Naive thymus-derived CD4-positive, alpha-beta T cell (primary cell): ENCODE data around the gene LNPEP. TPM values are rescaled to one million over a fixed set of nuclear protein-coding genes. Genes with fewer than 3 reads are reported as not detected.

Experiments
- ATAC-seq: fragments of 150-1000 bp; cut with Tn5 transposase; 2 replicates; pipeline ENCODE4 v1.10.0; 2021; ENCODE audit warnings: mild to moderate bottlenecking, moderate library complexity
- CTCF ChIA-PET: fragments of 350-600 bp; sonication (Branson Sonifier 250); formaldehyde crosslinking; loops from one replicate; lab custom pipeline; 2021; ENCODE audit warnings: antibody characterized with exemption; lab: Charles Lee
- POLR2A ChIA-PET: fragments of 350-600 bp; sonication (Branson Sonifier 250); formaldehyde crosslinking; loops from one replicate; lab custom pipeline; 2021; ENCODE audit warnings: antibody characterized with exemption, inconsistent platforms; lab: Charles Lee
- DNase-seq, 9 donors: peaks; one replicate each; pipeline versions ENCODE4 v3.0.0 to v3.0.0-alpha.2; 2020 to 2022; ENCODE audit warnings: mixed read lengths in 1 of 9
- H3K27ac ChIP-seq: one replicate; pipeline ENCODE4 v1.7.0; 2013; ENCODE audit warnings: mild to moderate bottlenecking, low read depth, low read length, moderate library complexity
- H3K27me3 ChIP-seq, 2 donors: one replicate each; pipeline ENCODE4 v1.7.0; 2013; ENCODE audit warnings: low read length in 2 of 2, mild to moderate bottlenecking in 2 of 2, moderate library complexity in 2 of 2; ENCODE audit not compliant: control insufficient read depth in 2 of 2, insufficient read depth in 2 of 2
- H3K36me3 ChIP-seq, 3 experiments: 1 replicate in 2 of 3; 2 replicates in 1 of 3; pipeline ENCODE4 v1.7.0; 2013; ENCODE audit warnings: low read length in 3 of 3, mild to moderate bottlenecking in 3 of 3, moderate library complexity in 1 of 3; ENCODE audit not compliant: insufficient read depth in 3 of 3, control insufficient read depth in 2 of 3
- H3K4me1 ChIP-seq, 2 donors: one replicate each; pipeline ENCODE4 v1.7.0; 2013; ENCODE audit warnings: low read length in 2 of 2, mild to moderate bottlenecking in 2 of 2, moderate library complexity in 1 of 2; ENCODE audit not compliant: control insufficient read depth in 2 of 2, insufficient read depth in 2 of 2
- H3K4me3 ChIP-seq: 2 replicates; pipeline ENCODE4 v1.7.0; 2013; ENCODE audit warnings: mild to moderate bottlenecking, low read length
- H3K9me3 ChIP-seq, 3 experiments: 1 replicate in 2 of 3; 2 replicates in 1 of 3; pipeline ENCODE4 v1.7.0; 2013; ENCODE audit warnings: low read length in 3 of 3; ENCODE audit not compliant: control insufficient read depth in 2 of 3
- H3K27ac Mint-ChIP-seq, 9 donors: one replicate each; pipeline ENCODE4 v1.8.0; 2020 to 2022; ENCODE audit warnings: mixed read lengths in 9 of 9, mild to moderate bottlenecking in 8 of 9, moderate library complexity in 5 of 9, inconsistent platforms in 2 of 9
- H3K27me3 Mint-ChIP-seq, 5 donors: one replicate each; pipeline ENCODE4 v1.8.0; 2021 to 2022; ENCODE audit warnings: mixed read lengths in 5 of 5, mild to moderate bottlenecking in 1 of 5
- H3K36me3 Mint-ChIP-seq, 5 donors: one replicate each; pipeline ENCODE4 v1.8.0; 2020 to 2022; ENCODE audit warnings: mixed read lengths in 5 of 5, mild to moderate bottlenecking in 3 of 5, inconsistent platforms in 1 of 5
- H3K4me1 Mint-ChIP-seq, 7 donors: one replicate each; pipeline ENCODE4 v1.8.0; 2020 to 2022; ENCODE audit warnings: mixed read lengths in 7 of 7, mild to moderate bottlenecking in 3 of 7, inconsistent platforms in 1 of 7
- H3K4me3 Mint-ChIP-seq, 10 donors: one replicate each; pipeline ENCODE4 v1.8.0; 2020 to 2022; ENCODE audit warnings: mild to moderate bottlenecking in 10 of 10, mixed read lengths in 10 of 10, moderate library complexity in 6 of 10, inconsistent platforms in 2 of 10
- H3K9me3 Mint-ChIP-seq, 11 donors: one replicate each; pipeline ENCODE4 v1.8.0; 2020 to 2022; ENCODE audit warnings: mixed read lengths in 11 of 11, mild to moderate bottlenecking in 4 of 11, inconsistent platforms in 1 of 11, moderate library complexity in 1 of 11
- intact Hi-C, 2 donors: fragments of 100-400 bp; cut with micrococcal nuclease; formaldehyde crosslinking; loops; one replicate each; pipeline ENCODE4 v1.15.1; 2023
- polyA plus RNA-seq, 2 donors: library from polyadenylated mRNA; unstranded; fragments of 300-500 nt; fragmentation: Illumina TruSeq; gene quantifications; one replicate each; pipeline ENCODE4 v1.2.3, GENCODE V29; 2021
- total RNA-seq, 6 experiments: library from RNA in 5 of 6; stranded (reverse) in 5 of 6; gene quantifications; 1 replicate in 5 of 6; 2 replicates in 1 of 6; pipeline ENCODE4 v1.2.3 and lab custom pipeline; 2021 to 2026

Gene LNPEP
- total and polyA plus RNA-seq, 7 experiments from 2014 or later, result 53.2 to 109 (median 82.6) TPM

GRCh38 chr5:96952974-96953730 lies 17.3 kb downstream of the LNPEP start:
- H3K27ac ChIP-seq, result no peak overlapping the region
- intact Hi-C loops, result loop anchor here in 1 of 2 donors (1.0 kb wide), 1 partner anchor 9 kb away; no protein-coding TSS in a partner anchor
- peak overlapping the region in 7 of 10 donors; percentile 8 to 56 (median 38) for H3K4me3 Mint-ChIP-seq
- H3K27ac Mint-ChIP-seq, result peak overlapping the region in 8 of 9 donors; percentile 72 to 91 (median 80)
- no peaks in the 10 kb centered on the region for H3K27me3 Mint-ChIP-seq
- H3K9me3 Mint-ChIP-seq, result peaks cover 0 to 5% (median 0%) of the 10 kb centered on the region in 11 donors
- no peaks in the 10 kb centered on the region for H3K36me3 ChIP-seq
- POLR2A ChIA-PET, result interaction anchor here (0.6 to 1.3 kb wide), 4 partner anchors 17 to 129 kb away, joined by 3 to 4 read pairs (median 3); partner anchors contain the start of gene LNPEP
- H3K27me3 ChIP-seq, result no peaks in the 10 kb centered on the region
- ATAC-seq (no peak), DNase-seq (no peak)
- H3K4me3 ChIP-seq, result no peak overlapping the region
- peaks cover 58 to 93% (median 85%) of the 10 kb centered on the region in 7 donors for H3K4me1 Mint-ChIP-seq
- CTCF ChIA-PET, result interaction anchor here (0.5 to 1.0 kb wide), 2 partner anchors 10 to 84 kb away, joined by 3 to 4 read pairs; no protein-coding TSS in a partner anchor
- H3K4me1 ChIP-seq, result peaks cover 33 to 46% of the 10 kb centered on the region in 2 donors
- H3K9me3 ChIP-seq, result no peaks in the 10 kb centered on the region
- H3K36me3 Mint-ChIP-seq, result peaks cover 0 to 25% (median 18%) of the 10 kb centered on the region in 5 donors

GRCh38 chr5:96957254-96958049 lies 21.6 kb downstream of the LNPEP start:
- DNase-seq (no peak), ATAC-seq (peak; percentile 23)
- Mint-ChIP-seq H3K4me3 (peak overlapping the region in 9 of 10 donors; percentile 42 to 77 (median 65)), H3K4me1 (peaks cover 42 to 91% (median 82%) of the 10 kb centered on the region in 7 donors), H3K27me3 (no peaks in the 10 kb centered on the region), H3K27ac (peak overlapping the region; percentile 75 to 97 (median 89)), H3K9me3 (peaks cover 0 to 5% (median 0%) of the 10 kb centered on the region in 11 donors), H3K36me3 (peaks cover 0 to 20% (median 11%) of the 10 kb centered on the region in 5 donors)
- CTCF ChIA-PET, result interaction anchor here (0.6 to 1.2 kb wide), 5 partner anchors 22 to 94 kb away, joined by 3 read pairs; partner anchors contain the start of gene LNPEP
- POLR2A ChIA-PET, result interaction anchor here (0.7 to 2.8 kb wide), 8 partner anchors 9 to 152 kb away, joined by 3 to 14 read pairs (median 4); partner anchors contain the start of gene LNPEP
- intact Hi-C loops, result loop anchor here (1.0 kb wide), 3 partner anchors 8 to 21 kb away; partner anchors contain the start of gene LNPEP (in 1 of the 2)
- Histone ChIP-seq H3K27me3 (no peaks in the 10 kb centered on the region), H3K27ac (peak overlapping the region; percentile 48), H3K36me3 (no peaks in the 10 kb centered on the region), H3K4me1 (peaks cover 44 to 68% of the 10 kb centered on the region in 2 donors), H3K4me3 (peak overlapping the region; percentile 2), H3K9me3 (no peaks in the 10 kb centered on the region)

DNA sequence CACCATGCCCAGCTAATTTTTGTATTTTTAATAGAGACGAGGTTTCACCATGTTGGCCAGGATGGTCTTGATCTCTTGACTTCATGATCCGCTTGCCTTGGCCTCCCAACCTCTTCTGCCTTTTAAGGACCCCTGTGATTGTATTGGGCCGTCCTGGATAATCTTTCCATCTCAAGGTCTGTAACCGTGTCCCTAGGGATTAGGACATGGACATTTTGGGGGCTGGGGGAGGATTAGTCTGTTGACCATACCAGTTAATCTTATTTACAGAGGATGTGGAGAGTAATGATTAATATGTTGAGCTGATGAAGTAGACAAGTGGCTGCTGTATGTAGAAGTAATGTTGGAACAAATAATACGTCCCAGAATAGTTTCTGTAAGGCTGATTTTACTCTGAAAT lies 23.1 kb downstream of the LNPEP start:
- no peaks in the 10 kb centered on the region for H3K36me3 ChIP-seq
- no peak for ATAC-seq
- H3K27me3 ChIP-seq, result no peaks in the 10 kb centered on the region
- H3K4me3 ChIP-seq, result no peak overlapping the region
- H3K4me1 ChIP-seq, result peaks cover 41 to 80% of the 10 kb centered on the region in 2 donors
- no peaks in the 10 kb centered on the region for H3K9me3 ChIP-seq
- intact Hi-C loops, result loop anchor here in 1 of 2 donors (1.0 kb wide), 1 partner anchor 12 kb away; no protein-coding TSS in a partner anchor
- H3K36me3 Mint-ChIP-seq, result peaks cover 0 to 31% (median 11%) of the 10 kb centered on the region in 5 donors
- H3K4me3 Mint-ChIP-seq, result peak overlapping the region in 6 of 10 donors; percentile 34 to 66 (median 47)
- H3K27me3 Mint-ChIP-seq, result no peaks in the 10 kb centered on the region
- peaks cover 40 to 91% (median 81%) of the 10 kb centered on the region in 7 donors for H3K4me1 Mint-ChIP-seq
- peak overlapping the region; percentile 33 for H3K27ac ChIP-seq
- CTCF ChIA-PET, result interaction anchor here (0.5 to 1.1 kb wide), 2 partner anchors 90 to 224 kb away, joined by 3 to 6 read pairs; partner anchors contain the start of gene RIOK2
- DNase-seq, result no peak
- POLR2A ChIA-PET, result interaction anchor here (0.8 to 2.8 kb wide), 7 partner anchors 9 to 74 kb away, joined by 3 to 14 read pairs (median 4); partner anchors contain the start of gene LNPEP
- peaks cover 0 to 5% (median 0%) of the 10 kb centered on the region in 11 donors for H3K9me3 Mint-ChIP-seq
- H3K27ac Mint-ChIP-seq, result peak overlapping the region in 8 of 9 donors; percentile 83 to 97 (median 89)

- no peak overlapping the region for H3K4me3 ChIP-seq
- ATAC-seq (peak; percentile 83), DNase-seq (peak in 7 of 9 donors; percentile 56 to 82 (median 74))
- peak overlapping the region; percentile 78 to 97 (median 91) for H3K27ac Mint-ChIP-seq
- peaks cover 0 to 40% (median 11%) of the 10 kb centered on the region in 5 donors for H3K36me3 Mint-ChIP-seq
- peak overlapping the region in 9 of 10 donors; percentile 41 to 88 (median 76) for H3K4me3 Mint-ChIP-seq
- POLR2A ChIA-PET, result interaction anchor here (0.7 to 2.8 kb wide), 8 partner anchors 14 to 222 kb away, joined by 3 to 15 read pairs (median 3); partner anchors contain the start of gene LNPEP
- H3K9me3 Mint-ChIP-seq, result peaks cover 0 to 5% (median 0%) of the 10 kb centered on the region in 11 donors
- intact Hi-C loops, result loop anchor here (1.0 to 5.0 kb wide), 5 partner anchors 26 to 134 kb away; no protein-coding TSS in a partner anchor
- H3K9me3 ChIP-seq, result no peaks in the 10 kb centered on the region
- H3K27me3 ChIP-seq, result no peaks in the 10 kb centered on the region
- H3K27ac ChIP-seq, result peak overlapping the region; percentile 57
- H3K4me1 ChIP-seq, result peaks cover 42 to 71% of the 10 kb centered on the region in 2 donors
- H3K4me1 Mint-ChIP-seq, result peaks cover 44 to 96% (median 90%) of the 10 kb centered on the region in 7 donors
- CTCF ChIA-PET, result interaction anchor here (0.7 to 1.5 kb wide), 6 partner anchors 22 to 1149 kb away, joined by 3 to 6 read pairs (median 5); no protein-coding TSS in a partner anchor
- no peaks in the 10 kb centered on the region for H3K36me3 ChIP-seq
- H3K27me3 Mint-ChIP-seq, result no peaks in the 10 kb centered on the region
Observed at GRCh38 chr5:96961053-96961452, 25.2 kb downstream of the LNPEP start.

- Histone ChIP-seq H3K27me3 (no peaks in the 10 kb centered on the region), H3K9me3 (no peaks in the 10 kb centered on the region), H3K4me1 (peaks cover 36 to 56% of the 10 kb centered on the region in 2 donors), H3K36me3 (no peaks in the 10 kb centered on the region), H3K27ac (peak overlapping the region; percentile 71), H3K4me3 (peak overlapping the region; percentile 28)
- no peaks in the 10 kb centered on the region for H3K27me3 Mint-ChIP-seq
- H3K4me3 Mint-ChIP-seq, result peak overlapping the region; percentile 71 to 88 (median 82)
- H3K27ac Mint-ChIP-seq, result peak overlapping the region; percentile 84 to 98 (median 95)
- H3K4me1 Mint-ChIP-seq, result peaks cover 32 to 96% (median 90%) of the 10 kb centered on the region in 7 donors
- intact Hi-C loops, result loop anchor here (1.0 to 5.0 kb wide), 7 partner anchors 8 to 66 kb away; no protein-coding TSS in a partner anchor
- ChIA-PET CTCF (interaction anchor here (0.6 to 1.5 kb wide), 6 partner anchors 13 to 94 kb away, joined by 3 to 5 read pairs (median 4); partner anchors contain the start of gene LNPEP), POLR2A (interaction anchor here (0.6 to 2.8 kb wide), 16 partner anchors 10 to 155 kb away, joined by 3 to 15 read pairs (median 4); partner anchors contain the start of genes ERAP1, ERAP2 and LNPEP)
- H3K9me3 Mint-ChIP-seq, result peaks cover 0 to 2% (median 0%) of the 10 kb centered on the region in 11 donors
- DNase-seq (peak in 7 of 9 donors; percentile 23 to 56 (median 46)), ATAC-seq (peak; percentile 52)
- H3K36me3 Mint-ChIP-seq, result peaks cover 0 to 39% (median 4%) of the 10 kb centered on the region in 5 donors
Observed at GRCh38 chr5:96962540-96962991, 26.7 kb downstream of the LNPEP start.
